SJCRH30 (cell line): ENCODE results near the gene CAMTA1. TPM values are rescaled to one million over a fixed set of nuclear protein-coding genes. Genes with fewer than 3 reads are reported as not detected.

Experiments used
- DNase-seq, 2 experiments: peaks; one replicate each; pipeline ENCODE4 v3.0.0-alpha.2; 2015 to 2020
- H3K27ac ChIP-seq: fragments of 250-450 bp; sonication (Bioruptor Pico); 2 replicates; pipeline ENCODE4 v1.5.1; 2020; ENCODE audit warnings: mild to moderate bottlenecking, moderate library complexity
- H3K27me3 ChIP-seq: fragments of 250-450 bp; sonication (Bioruptor Pico); 2 replicates; pipeline ENCODE4 v1.5.1; 2020; ENCODE audit warnings: mild to moderate bottlenecking, moderate library complexity
- H3K36me3 ChIP-seq: fragments of 250-450 bp; sonication (Bioruptor Pico); 2 replicates; pipeline ENCODE4 v1.5.1; 2020; ENCODE audit warnings: mild to moderate bottlenecking, moderate library complexity
- H3K4me1 ChIP-seq: fragments of 250-450 bp; sonication (Bioruptor Pico); 2 replicates; pipeline ENCODE4 v1.5.1; 2020; ENCODE audit warnings: mild to moderate bottlenecking, moderate library complexity
- H3K4me3 ChIP-seq: fragments of 250-450 bp; sonication (Bioruptor Pico); 2 replicates; pipeline ENCODE4 v1.5.1; 2020; ENCODE audit warnings: mild to moderate bottlenecking, moderate library complexity
- H3K9me3 ChIP-seq: fragments of 250-450 bp; sonication (Bioruptor Pico); replicated peaks from 2 replicates; pipeline ENCODE4 v1.5.1; 2020; ENCODE audit warnings: mild to moderate bottlenecking, moderate library complexity
- total RNA-seq: library from RNA; depleted of rRNA; stranded (reverse); fragments of >200 nt; shearing (Covaris generic); gene quantifications from 2 replicates; pipeline ENCODE4 v1.2.3, GENCODE V29; 2014

CAMTA1 gene
- total RNA-seq, 1 experiment from 2014 or later = 153 TPM

- Histone ChIP-seq H3K36me3 (no peaks in the 10 kb centered on the region), H3K9me3 (peaks cover 4% of the 10 kb centered on the region; the same call in 1 of the 2 replicates), H3K27ac (no peak overlapping the region), H3K4me3 (no peak overlapping the region), H3K4me1 (peaks cover 70% of the 10 kb centered on the region), H3K27me3 (no peaks in the 10 kb centered on the region)
- no peak for DNase-seq
Measured at GRCh38 chr1:7296968-7297367, 511.7 kb downstream of the CAMTA1 start.

GRCh38 chr1:7298145-7298544 is 512.9 kb downstream of the CAMTA1 start:
- Histone ChIP-seq H3K9me3 (peaks cover 4% of the 10 kb centered on the region; the same call in 1 of the 2 replicates), H3K4me3 (no peak overlapping the region), H3K27ac (peak overlapping the region; percentile 98), H3K4me1 (peaks cover 66% of the 10 kb centered on the region), H3K36me3 (no peaks in the 10 kb centered on the region), H3K27me3 (no peaks in the 10 kb centered on the region)
- no peak for DNase-seq

GRCh38 chr1:7298749-7299151 is 513.5 kb downstream of the CAMTA1 start:
- Histone ChIP-seq H3K4me3 (no peak overlapping the region), H3K27me3 (no peaks in the 10 kb centered on the region), H3K36me3 (no peaks in the 10 kb centered on the region), H3K27ac (peak overlapping the region; percentile 98), H3K9me3 (peaks cover 4% of the 10 kb centered on the region; the same call in 1 of the 2 replicates), H3K4me1 (peaks cover 62% of the 10 kb centered on the region)
- DNase-seq = no peak

- DNase-seq = peak; percentile 96 to 98
- Histone ChIP-seq H3K36me3 (no peaks in the 10 kb centered on the region), H3K27me3 (no peaks in the 10 kb centered on the region), H3K4me1 (peaks cover 57% of the 10 kb centered on the region), H3K27ac (peak overlapping the region; percentile 98), H3K4me3 (no peak overlapping the region), H3K9me3 (peaks cover 4% of the 10 kb centered on the region; the same call in 1 of the 2 replicates)
Measured at GRCh38 chr1:7299329-7299799, 514.1 kb downstream of the CAMTA1 start.

- Histone ChIP-seq H3K27ac (peak overlapping the region; percentile 98), H3K4me1 (peaks cover 50% of the 10 kb centered on the region), H3K9me3 (peaks cover 4% of the 10 kb centered on the region; the same call in 1 of the 2 replicates), H3K27me3 (no peaks in the 10 kb centered on the region), H3K4me3 (no peak overlapping the region), H3K36me3 (no peaks in the 10 kb centered on the region)
- DNase-seq = peak; percentile 76 to 84
Measured at GRCh38 chr1:7299994-7300393, 514.7 kb downstream of the CAMTA1 start.

GRCh38 chr1:7300893-7301663 is 515.8 kb downstream of the CAMTA1 start:
- H3K4me1 ChIP-seq = peaks cover 50% of the 10 kb centered on the region
- H3K4me3 ChIP-seq = no peak overlapping the region; the same call in 1 of the 2 replicates
- peak; percentile 82 to 84 for DNase-seq
- H3K27ac ChIP-seq = peak overlapping the region; percentile 98
- no peaks in the 10 kb centered on the region for H3K27me3 ChIP-seq
- H3K36me3 ChIP-seq = no peaks in the 10 kb centered on the region
- peaks cover 5% of the 10 kb centered on the region for H3K9me3 ChIP-seq

GRCh38 chr1:7301664-7301981 is 516.4 kb downstream of the CAMTA1 start:
- H3K4me3 ChIP-seq = no peak overlapping the region; the same call in 1 of the 2 replicates
- no peaks in the 10 kb centered on the region for H3K27me3 ChIP-seq
- H3K27ac ChIP-seq = peak overlapping the region; percentile 98
- no peaks in the 10 kb centered on the region for H3K36me3 ChIP-seq
- DNase-seq = peak; percentile 63 to 67
- H3K4me1 ChIP-seq = peaks cover 50% of the 10 kb centered on the region
- peaks cover 6% of the 10 kb centered on the region for H3K9me3 ChIP-seq

GRCh38 chr1:7302126-7302525 is 516.9 kb downstream of the CAMTA1 start:
- no peaks in the 10 kb centered on the region for H3K27me3 ChIP-seq
- peak overlapping the region; percentile 98 for H3K27ac ChIP-seq
- H3K4me3 ChIP-seq = no peak overlapping the region
- no peaks in the 10 kb centered on the region for H3K36me3 ChIP-seq
- H3K9me3 ChIP-seq = peaks cover 5% of the 10 kb centered on the region
- DNase-seq = no peak
- peaks cover 50% of the 10 kb centered on the region for H3K4me1 ChIP-seq

- Histone ChIP-seq H3K36me3 (no peaks in the 10 kb centered on the region), H3K4me3 (no peak overlapping the region)
- no peak for DNase-seq
Measured at GRCh38 chr1:7302873-7303272, 517.6 kb downstream of the CAMTA1 start.

GRCh38 chr1:7303554-7304317 is 518.5 kb downstream of the CAMTA1 start:
- no peak overlapping the region for H3K4me3 ChIP-seq
- peaks cover 10% of the 10 kb centered on the region for H3K9me3 ChIP-seq
- no peaks in the 10 kb centered on the region for H3K27me3 ChIP-seq
- DNase-seq = no peak
- H3K4me1 ChIP-seq = peaks cover 40% of the 10 kb centered on the region
- no peaks in the 10 kb centered on the region for H3K36me3 ChIP-seq
- H3K27ac ChIP-seq = no peak overlapping the region

More at GRCh38 chr1:7302873-7303272, 517.6 kb downstream of the CAMTA1 start:
- Histone ChIP-seq H3K9me3 (peaks cover 10% of the 10 kb centered on the region), H3K4me1 (peaks cover 49% of the 10 kb centered on the region), H3K27ac (no peak overlapping the region; the same call in 1 of the 2 replicates), H3K27me3 (no peaks in the 10 kb centered on the region)

- 0 out of 2 replicates have a peak, but pooled peaks cover 2% of the 10 kb centered on the region for H3K9me3 ChIP-seq
- no peaks in the 10 kb centered on the region for H3K27me3 ChIP-seq
- H3K27ac ChIP-seq = peak overlapping the region; percentile 69
- DNase-seq = peak; percentile 84 to 93
- H3K36me3 ChIP-seq = no peaks in the 10 kb centered on the region
- peak overlapping the region; percentile 20 for H3K4me3 ChIP-seq
- peaks cover 19% of the 10 kb centered on the region for H3K4me1 ChIP-seq
Measured at GRCh38 chr1:7313081-7313546, 527.9 kb downstream of the CAMTA1 start.

- Histone ChIP-seq H3K9me3 (0 out of 2 replicates have a peak, but pooled peaks cover 2% of the 10 kb centered on the region), H3K4me1 (peaks cover 19% of the 10 kb centered on the region), H3K27me3 (no peaks in the 10 kb centered on the region), H3K36me3 (no peaks in the 10 kb centered on the region), H3K27ac (peak overlapping the region; percentile 69), H3K4me3 (no peak overlapping the region)
- no peak for DNase-seq
Measured at GRCh38 chr1:7313826-7314225, 528.6 kb downstream of the CAMTA1 start.

- Histone ChIP-seq H3K27ac (no peak overlapping the region), H3K27me3 (no peaks in the 10 kb centered on the region), H3K4me3 (no peak overlapping the region), H3K9me3 (0 out of 2 replicates have a peak, but pooled peaks cover 2% of the 10 kb centered on the region), H3K4me1 (peaks cover 19% of the 10 kb centered on the region), H3K36me3 (no peaks in the 10 kb centered on the region)
- no peak for DNase-seq
Measured at GRCh38 chr1:7315316-7315715, 530.1 kb downstream of the CAMTA1 start.

GRCh38 chr1:7315946-7316345 is 530.7 kb downstream of the CAMTA1 start:
- no peaks in the 10 kb centered on the region for H3K36me3 ChIP-seq
- no peak overlapping the region for H3K27ac ChIP-seq
- H3K4me1 ChIP-seq = peaks cover 19% of the 10 kb centered on the region
- DNase-seq = no peak
- H3K4me3 ChIP-seq = no peak overlapping the region
- H3K9me3 ChIP-seq = 0 out of 2 replicates have a peak, but pooled peaks cover 2% of the 10 kb centered on the region
- no peaks in the 10 kb centered on the region for H3K27me3 ChIP-seq

GRCh38 chr1:7317888-7318287 is 532.6 kb downstream of the CAMTA1 start:
- Histone ChIP-seq H3K4me3 (no peak overlapping the region), H3K27ac (no peak overlapping the region), H3K27me3 (no peaks in the 10 kb centered on the region), H3K9me3 (0 out of 2 replicates have a peak, but pooled peaks cover 2% of the 10 kb centered on the region), H3K4me1 (peaks cover 13% of the 10 kb centered on the region), H3K36me3 (no peaks in the 10 kb centered on the region)
- DNase-seq = no peak
